GM21717 (cell line): ENCODE data around the gene KCTD11.
A peak's percentile ranks its signal among the peaks of the same experiment; 100 is the strongest.

ENCODE experiments used
- ATAC-seq: cut with Tn5 transposase; IDR thresholded peaks from one replicate; pipeline ENCODE4 v1.9.1; 2021; ENCODE audit warnings: mild to moderate bottlenecking, moderate library complexity; ENCODE audit not compliant: unreplicated experiment

The KCTD11 gene

GRCh38 chr17:7369825-7370224 is 17.9 kb downstream of the KCTD11 start:
- ATAC-seq = no peak

- ATAC-seq = no peak
Measured at GRCh38 chr17:7370853-7371252, 18.9 kb downstream of the KCTD11 start.

GRCh38 chr17:7374353-7374752 is 22.4 kb downstream of the KCTD11 start:
- ATAC-seq = no peak

GRCh38 chr17:7379134-7379533 is 27.2 kb downstream of the KCTD11 start:
- ATAC-seq = no peak

GRCh38 chr17:7380321-7380720 is 28.4 kb downstream of the KCTD11 start:
- ATAC-seq = no peak

GRCh38 chr17:7380855-7381683 is 29.1 kb downstream of the KCTD11 start, which contains the start of gene TNK1:
Gene TNK1 (plus strand): TSS chr17:7381089. CDS start chr17:7382927, 1,838 bp downstream.
- no peak for ATAC-seq

GRCh38 chr17:7382901-7383300 is 30.9 kb downstream of the KCTD11 start:
- ATAC-seq = no peak

GRCh38 chr17:7383371-7383741 is 31.4 kb downstream of the KCTD11 start:
- ATAC-seq = no peak

- ATAC-seq = peak; percentile 59
Measured at GRCh38 chr17:7383742-7384488, 32.0 kb downstream of the KCTD11 start.

- ATAC-seq = no peak
Measured at GRCh38 chr17:7384489-7385081, 32.6 kb downstream of the KCTD11 start.

GRCh38 chr17:7388856-7389255 is 36.9 kb downstream of the KCTD11 start:
- ATAC-seq = no peak

- ATAC-seq = no peak
Measured at GRCh38 chr17:7389924-7390910, 38.3 kb downstream of the KCTD11 start.

GRCh38 chr17:7391307-7391706 is 39.3 kb downstream of the KCTD11 start:
- no peak for ATAC-seq

GRCh38 chr17:7392696-7393612 is 41.0 kb downstream of the KCTD11 start:
- ATAC-seq = no peak

- ATAC-seq = peak; percentile 38
Measured at GRCh38 chr17:7393613-7394451, 41.9 kb downstream of the KCTD11 start.

- ATAC-seq = peak; percentile 66
Measured at GRCh38 chr17:7394452-7395191, 42.7 kb downstream of the KCTD11 start, which contains the start of gene PLSCR3. Gene PLSCR3 (minus strand): TSS chr17:7394525. CDS start chr17:7394110, 415 bp downstream.

GRCh38 chr17:7396147-7396546 is 44.2 kb downstream of the KCTD11 start:
- ATAC-seq = no peak

GRCh38 chr17:7398612-7399011 is 46.6 kb downstream of the KCTD11 start:
- no peak for ATAC-seq
